Measurements from ENCODE around the gene DMAC2L. TPM values are rescaled to one million over a fixed set of nuclear protein-coding genes. Genes with fewer than 3 reads are reported as not detected.
A peak's percentile ranks its signal among the peaks of the same experiment; 100 is the strongest.

The DMAC2L gene
- total and polyA plus RNA-seq, 2 experiments from 2014 or later = 10.8 to 12.5 TPM

DNA sequence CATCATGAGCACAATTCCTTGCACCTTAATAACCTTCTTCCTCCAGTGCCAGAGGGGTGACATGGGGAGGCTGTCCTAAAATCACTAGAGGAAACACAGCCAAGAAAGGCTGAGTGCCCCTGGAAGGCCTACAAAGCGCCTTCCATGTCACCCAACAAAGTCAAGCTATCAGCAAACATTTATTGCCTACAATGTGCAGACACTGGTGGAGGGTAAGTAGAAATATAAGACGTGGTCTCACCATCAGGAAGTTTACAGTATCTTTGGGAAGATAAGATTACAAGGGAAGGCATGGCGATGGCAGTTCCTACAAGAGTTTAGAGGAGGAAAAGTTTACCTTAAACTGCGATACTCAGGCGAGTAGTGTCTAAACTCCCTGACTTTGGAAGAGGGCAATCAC, 27.9 kb downstream of the DMAC2L start:
- Histone ChIP-seq H3K79me2 (no peaks in the 10 kb centered on the region), H3K27ac (peak overlapping the region; percentile 67), H3K9me3 (ENCODE audit: low read depth) (no peaks in the 10 kb centered on the region), H3K36me3 (replicated peaks; ENCODE audit: insufficient read depth, low read depth) (no peaks in the 10 kb centered on the region), H3K9me2 (replicated peaks; ENCODE audit: insufficient read depth) (no peaks in the 10 kb centered on the region), H3K4me3 (no peak overlapping the region), H3K4me1 (ENCODE audit: insufficient read depth) (peaks cover 47% of the 10 kb centered on the region), H2AFZ (no peak overlapping the region), H3K4me2 (peak overlapping the region; percentile 43), H3K27me3 (no peaks in the 10 kb centered on the region), H4K20me1 (ENCODE audit: insufficient read depth, poor library complexity, severe bottlenecking) (no peaks in the 10 kb centered on the region)
- DNase-seq (ENCODE audit: low spot score) = no peak
- no peak for TF ChIP-seq EZH2phosphoT487 (IDR thresholded peaks at IDR 0.05; ENCODE audit: low read depth, severe bottlenecking, unreplicated experiment)
- TF ChIP-seq, protein P1, sequence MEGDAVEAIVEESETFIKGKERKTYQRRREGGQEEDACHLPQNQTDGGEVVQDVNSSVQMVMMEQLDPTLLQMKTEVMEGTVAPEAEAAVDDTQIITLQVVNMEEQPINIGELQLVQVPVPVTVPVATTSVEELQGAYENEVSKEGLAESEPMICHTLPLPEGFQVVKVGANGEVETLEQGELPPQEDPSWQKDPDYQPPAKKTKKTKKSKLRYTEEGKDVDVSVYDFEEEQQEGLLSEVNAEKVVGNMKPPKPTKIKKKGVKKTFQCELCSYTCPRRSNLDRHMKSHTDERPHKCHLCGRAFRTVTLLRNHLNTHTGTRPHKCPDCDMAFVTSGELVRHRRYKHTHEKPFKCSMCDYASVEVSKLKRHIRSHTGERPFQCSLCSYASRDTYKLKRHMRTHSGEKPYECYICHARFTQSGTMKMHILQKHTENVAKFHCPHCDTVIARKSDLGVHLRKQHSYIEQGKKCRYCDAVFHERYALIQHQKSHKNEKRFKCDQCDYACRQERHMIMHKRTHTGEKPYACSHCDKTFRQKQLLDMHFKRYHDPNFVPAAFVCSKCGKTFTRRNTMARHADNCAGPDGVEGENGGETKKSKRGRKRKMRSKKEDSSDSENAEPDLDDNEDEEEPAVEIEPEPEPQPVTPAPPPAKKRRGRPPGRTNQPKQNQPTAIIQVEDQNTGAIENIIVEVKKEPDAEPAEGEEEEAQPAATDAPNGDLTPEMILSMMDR (IDR thresholded peaks at IDR 0.05; ENCODE audit: poor library complexity) = no peak
- TF ChIP-seq EZH2 (IDR thresholded peaks at IDR 0.05; ENCODE audit: borderline replicate concordance) = no peak
- WGBS (ENCODE audit: low lambda C conversion rate, missing lambda C conversion rate) = 35% methylated on average over 5 of the region's 5 CpGs

DNA sequence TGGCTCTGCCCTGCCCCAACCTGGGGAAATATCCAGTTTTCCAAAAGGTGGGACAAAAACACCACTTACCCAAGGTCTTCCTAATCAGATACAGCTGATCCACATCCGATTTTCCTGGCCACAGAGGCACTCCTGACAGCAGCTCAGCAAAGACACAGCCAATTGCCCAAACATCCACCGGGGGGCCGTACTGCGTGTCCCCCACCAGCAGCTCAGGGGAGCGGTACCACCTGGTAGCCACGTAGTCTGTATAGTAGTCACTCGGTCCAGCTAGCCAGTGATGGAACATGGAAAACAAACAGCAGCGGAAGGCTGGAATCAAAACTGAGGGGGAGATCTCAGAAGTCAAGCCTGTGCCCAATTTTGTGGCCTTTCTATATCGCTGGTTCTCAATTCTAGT, 28.8 kb downstream of the DMAC2L start:
- no peaks in the 10 kb centered on the region for H3K36me3 ChIP-seq (replicated peaks; ENCODE audit: insufficient read depth, low read depth)
- H3K9me2 ChIP-seq (replicated peaks; ENCODE audit: insufficient read depth) = no peaks in the 10 kb centered on the region
- H3K27ac ChIP-seq = no peak overlapping the region
- no peak overlapping the region for H3K4me2 ChIP-seq
- DNase-seq (ENCODE audit: low spot score) = no peak
- H3K27me3 ChIP-seq = no peaks in the 10 kb centered on the region
- H2AFZ ChIP-seq = no peak overlapping the region
- 80% methylated on average over 9 of the region's 9 CpGs for WGBS (ENCODE audit: low lambda C conversion rate, missing lambda C conversion rate)
- TF ChIP-seq, protein P1 (IDR thresholded peaks at IDR 0.05; ENCODE audit: poor library complexity) = no peak
- TF ChIP-seq EZH2 (IDR thresholded peaks at IDR 0.05; ENCODE audit: borderline replicate concordance) (no peak), EZH2phosphoT487 (IDR thresholded peaks at IDR 0.05; ENCODE audit: low read depth, severe bottlenecking, unreplicated experiment) (no peak)
- no peaks in the 10 kb centered on the region for H4K20me1 ChIP-seq (ENCODE audit: insufficient read depth, poor library complexity, severe bottlenecking)
- H3K79me2 ChIP-seq = no peaks in the 10 kb centered on the region
- H3K4me1 ChIP-seq (ENCODE audit: insufficient read depth) = peaks cover 47% of the 10 kb centered on the region
- H3K4me3 ChIP-seq = no peak overlapping the region
- no peaks in the 10 kb centered on the region for H3K9me3 ChIP-seq (ENCODE audit: low read depth)

DNA sequence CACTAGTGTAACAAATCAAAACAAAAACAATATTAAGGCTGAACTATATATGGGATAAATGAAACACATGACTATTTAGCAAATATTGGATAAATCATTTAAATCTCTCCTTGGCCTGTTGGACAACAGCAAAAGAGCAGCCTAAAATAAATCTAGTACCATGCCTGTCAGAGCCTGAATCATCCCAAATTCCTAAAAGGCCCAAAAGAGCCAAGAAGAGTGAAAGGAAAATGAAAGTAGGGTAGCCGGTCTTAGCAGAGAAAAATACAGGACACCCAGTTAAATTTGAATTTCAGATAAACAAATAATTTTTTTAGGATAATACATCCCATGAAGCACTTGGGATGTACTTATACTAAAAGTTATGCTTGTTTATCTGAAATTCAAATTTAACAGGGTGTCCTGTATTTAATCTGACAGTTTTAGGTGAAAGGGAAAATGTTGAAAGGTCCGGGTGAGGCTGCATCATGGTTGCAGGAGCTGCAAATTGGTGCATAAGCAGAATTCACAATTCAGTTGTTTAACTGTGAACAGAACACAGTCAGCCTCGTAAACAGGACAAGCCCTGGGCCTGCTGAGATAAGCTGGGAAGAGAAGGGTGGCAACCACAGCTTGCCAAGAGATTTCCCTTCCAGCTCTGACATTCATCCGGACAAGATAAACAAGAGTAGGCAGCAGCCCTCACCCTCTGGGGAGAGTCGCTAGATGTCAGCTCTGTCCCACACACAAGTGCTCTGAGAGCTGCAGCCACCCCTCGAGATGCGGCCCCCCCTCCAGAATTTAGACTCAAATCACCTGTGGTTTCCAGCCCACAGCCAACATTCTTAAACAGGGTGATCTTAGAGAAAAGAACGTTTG, 30.3 kb downstream of the DMAC2L start:
- Histone ChIP-seq H4K20me1 (ENCODE audit: insufficient read depth, poor library complexity, severe bottlenecking) (no peaks in the 10 kb centered on the region), H3K4me3 (no peak overlapping the region), H3K9me3 (ENCODE audit: low read depth) (no peaks in the 10 kb centered on the region), H3K79me2 (no peaks in the 10 kb centered on the region), H3K27ac (no peak overlapping the region), H3K9me2 (replicated peaks; ENCODE audit: insufficient read depth) (no peaks in the 10 kb centered on the region), H3K36me3 (replicated peaks; ENCODE audit: insufficient read depth, low read depth) (no peaks in the 10 kb centered on the region), H2AFZ (no peak overlapping the region), H3K27me3 (no peaks in the 10 kb centered on the region), H3K4me2 (peak overlapping the region; percentile 61), H3K4me1 (ENCODE audit: insufficient read depth) (peaks cover 51% of the 10 kb centered on the region)
- 17% methylated on average over 8 of the region's 8 CpGs for WGBS (ENCODE audit: low lambda C conversion rate, missing lambda C conversion rate)
- TF ChIP-seq EZH2 (IDR thresholded peaks at IDR 0.05; ENCODE audit: borderline replicate concordance) = no peak
- TF ChIP-seq, protein P1 (IDR thresholded peaks at IDR 0.05; ENCODE audit: poor library complexity) = peak; percentile 54
- DNase-seq (ENCODE audit: low spot score) = peak; percentile 64

Data from hepatocyte (in vitro differentiated cells).